CD14-positive monocyte (primary cell): Measurements from ENCODE around the gene CHMP2A. TPM values are rescaled to one million over a fixed set of nuclear protein-coding genes. Genes with fewer than 3 reads are reported as not detected.

Experiments
- DNase-seq, 3 donors: peaks; one replicate each; pipeline ENCODE4 v3.0.0-alpha.2; 2011 to 2022
- H2AFZ ChIP-seq: 2 replicates; pipeline ENCODE4 v1.6.0; 2012; ENCODE audit warnings: mild to moderate bottlenecking, low read depth, low read length, inconsistent platforms; ENCODE audit not compliant: insufficient read depth, poor library complexity, severe bottlenecking
- H3K27ac ChIP-seq, 2 donors: 1 replicate in 1 of 2; 2 replicates in 1 of 2; pipeline ENCODE4 v1.5.1; 2012 to 2013; ENCODE audit warnings: low read length in 2 of 2, control low read depth in 1 of 2, inconsistent platforms in 1 of 2, low read depth in 1 of 2, mild to moderate bottlenecking in 1 of 2
- H3K27me3 ChIP-seq, 2 donors: one replicate each; pipeline versions ENCODE4 v1.6.0 to v1.6.1; 2011 to 2013; ENCODE audit warnings: low read length in 2 of 2; ENCODE audit not compliant: control insufficient read depth in 2 of 2, insufficient read depth in 2 of 2
- H3K36me3 ChIP-seq, 2 donors: replicated peaks in 1 of 2; 1 replicate in 1 of 2; 2 replicates in 1 of 2; pipeline versions ENCODE4 v1.5.1 to v1.6.1; 2012 to 2013; ENCODE audit warnings: low read length in 2 of 2, control low read depth in 1 of 2, inconsistent platforms in 1 of 2, mild to moderate bottlenecking in 1 of 2; ENCODE audit not compliant: insufficient read depth in 2 of 2, control insufficient read depth in 1 of 2
- H3K4me1 ChIP-seq, 2 donors: 1 replicate in 1 of 2; 2 replicates in 1 of 2; pipeline versions ENCODE4 v1.5.1 to v1.6.1; 2012 to 2013; ENCODE audit warnings: low read length in 2 of 2, control low read depth in 1 of 2, inconsistent platforms in 1 of 2, mild to moderate bottlenecking in 1 of 2, moderate library complexity in 1 of 2; ENCODE audit not compliant: insufficient read depth in 2 of 2, control insufficient read depth in 1 of 2
- H3K4me2 ChIP-seq: replicated peaks from 2 replicates; pipeline ENCODE3; 2012; ENCODE audit warnings: low read length, moderate library complexity, mild to moderate bottlenecking; ENCODE audit not compliant: poor library complexity, severe bottlenecking; ENCODE audit errors: extremely low read depth
- H3K4me3 ChIP-seq, 3 experiments: fragments of 200-600 bp in 1 of 3; sonication (generic) in 1 of 3; replicated peaks in 1 of 3; 1 replicate in 2 of 3; 2 replicates in 1 of 3; pipeline ENCODE4 v1.5.1; 2011 to 2013; ENCODE audit warnings: low read length in 3 of 3, mild to moderate bottlenecking in 3 of 3, control low read depth in 2 of 3, low read depth in 2 of 3, inconsistent platforms in 1 of 3, moderate library complexity in 1 of 3
- H3K79me2 ChIP-seq: 2 replicates; pipeline ENCODE4 v1.6.0; 2012; ENCODE audit warnings: mild to moderate bottlenecking, control low read depth, inconsistent platforms, low read length, moderate library complexity; ENCODE audit not compliant: insufficient read depth
- H3K9ac ChIP-seq: 2 replicates; pipeline ENCODE4 v1.6.0; 2017; ENCODE audit warnings: low read length, mild to moderate bottlenecking; ENCODE audit not compliant: insufficient read depth, poor library complexity, severe bottlenecking
- H3K9me3 ChIP-seq, 2 donors: replicated peaks in 1 of 2; 1 replicate in 1 of 2; 2 replicates in 1 of 2; pipeline versions ENCODE4 v1.5.1 to v1.6.1; 2012 to 2013; ENCODE audit warnings: low read length in 2 of 2, control low read depth in 1 of 2; ENCODE audit not compliant: control insufficient read depth in 1 of 2, insufficient read depth in 1 of 2
- H4K20me1 ChIP-seq: 2 replicates; pipeline ENCODE4 v1.6.0; 2012; ENCODE audit warnings: mild to moderate bottlenecking, low read length, control low read depth, moderate library complexity; ENCODE audit not compliant: insufficient read depth
- H3K27ac Mint-ChIP-seq, 7 donors: one replicate each; pipeline ENCODE4 v1.8.0; 2020; ENCODE audit warnings: mild to moderate bottlenecking in 7 of 7, mixed read lengths in 7 of 7, moderate library complexity in 6 of 7, inconsistent platforms in 2 of 7
- H3K27me3 Mint-ChIP-seq, 3 donors: one replicate each; pipeline ENCODE4 v1.8.0; 2021 to 2022; ENCODE audit warnings: low read depth in 3 of 3, mild to moderate bottlenecking in 3 of 3, mixed read lengths in 3 of 3, moderate library complexity in 3 of 3, inconsistent platforms in 1 of 3
- H3K36me3 Mint-ChIP-seq, 2 donors: one replicate each; pipeline ENCODE4 v1.8.0; 2020; ENCODE audit warnings: mixed read lengths in 2 of 2, inconsistent platforms in 1 of 2, mild to moderate bottlenecking in 1 of 2
- H3K4me1 Mint-ChIP-seq: one replicate; pipeline ENCODE4 v1.8.0; 2020; ENCODE audit warnings: mild to moderate bottlenecking, mixed read lengths
- H3K4me3 Mint-ChIP-seq, 2 donors: one replicate each; pipeline ENCODE4 v1.8.0; 2020; ENCODE audit warnings: mild to moderate bottlenecking in 2 of 2, mixed read lengths in 2 of 2, moderate library complexity in 1 of 2
- H3K9me3 Mint-ChIP-seq, 7 donors: one replicate each; pipeline ENCODE4 v1.8.0; 2020 to 2022; ENCODE audit warnings: mixed read lengths in 7 of 7, mild to moderate bottlenecking in 6 of 7, moderate library complexity in 6 of 7, inconsistent platforms in 2 of 7
- WGBS: methylation state at CpG from one replicate; pipeline ENCODE4 v1.1.5; 2013; ENCODE audit warnings: missing lambda C conversion rate; ENCODE audit not compliant: insufficient coverage; 5-methylcytosine and 5-hydroxymethylcytosine counted together
- intact Hi-C, 2 donors: fragments of 100-400 bp; cut with micrococcal nuclease; formaldehyde crosslinking; loops; one replicate each; pipeline versions ENCODE4 v1.15.0 to v1.15.1; 2023
- polyA plus RNA-seq, 3 donors: library from polyadenylated mRNA; depleted of rRNA in 1 of 3; unstranded in 2 of 3; stranded (reverse) in 1 of 3; fragments of 300-500 nt in 2 of 3; fragments of >200 nt in 1 of 3; fragmentation: Illumina TruSeq in 2 of 3; gene quantifications; 1 replicate in 2 of 3; 2 replicates in 1 of 3; pipeline ENCODE4 v1.2.3, GENCODE V29; 2012 to 2021
- TF ChIP-seq, protein P1 (sequence below): fragments of 200-600 bp; IDR thresholded peaks from one replicate; pipeline ENCODE4 v1.8.0; 2022; ENCODE audit warnings: antibody characterized with exemption, mild to moderate bottlenecking

The CHMP2A gene
- polyA plus RNA-seq, 3 donors: 228 to 323 (median 290) TPM

- Mint-ChIP-seq H3K9me3 (peaks cover 0 to 3% (median 0%) of the 10 kb centered on the region in 7 donors), H3K36me3 (peaks cover 19 to 46% of the 10 kb centered on the region in 2 donors), H3K27ac (no peak overlapping the region), H3K4me3 (no peak overlapping the region), H3K27me3 (peaks cover 2 to 13% (median 3%) of the 10 kb centered on the region in 3 donors), H3K4me1 (peaks cover 20% of the 10 kb centered on the region)
- no peak for DNase-seq
- Histone ChIP-seq H3K9ac (no peak overlapping the region), H3K27me3 (peaks cover under 1 to 2% of the 10 kb centered on the region in 2 donors), H4K20me1 (no peaks in the 10 kb centered on the region), H3K79me2 (peaks cover 15% of the 10 kb centered on the region), H3K27ac (no peak overlapping the region), H2AFZ (no peak overlapping the region), H3K4me1 (peaks cover 20 to 24% of the 10 kb centered on the region in 2 donors), H3K9me3 (no peaks in the 10 kb centered on the region), H3K36me3 (peaks cover 9 to 31% of the 10 kb centered on the region in 2 donors), H3K4me3 (no peak overlapping the region), H3K4me2 (no peak overlapping the region)
- TF ChIP-seq, protein P1, sequence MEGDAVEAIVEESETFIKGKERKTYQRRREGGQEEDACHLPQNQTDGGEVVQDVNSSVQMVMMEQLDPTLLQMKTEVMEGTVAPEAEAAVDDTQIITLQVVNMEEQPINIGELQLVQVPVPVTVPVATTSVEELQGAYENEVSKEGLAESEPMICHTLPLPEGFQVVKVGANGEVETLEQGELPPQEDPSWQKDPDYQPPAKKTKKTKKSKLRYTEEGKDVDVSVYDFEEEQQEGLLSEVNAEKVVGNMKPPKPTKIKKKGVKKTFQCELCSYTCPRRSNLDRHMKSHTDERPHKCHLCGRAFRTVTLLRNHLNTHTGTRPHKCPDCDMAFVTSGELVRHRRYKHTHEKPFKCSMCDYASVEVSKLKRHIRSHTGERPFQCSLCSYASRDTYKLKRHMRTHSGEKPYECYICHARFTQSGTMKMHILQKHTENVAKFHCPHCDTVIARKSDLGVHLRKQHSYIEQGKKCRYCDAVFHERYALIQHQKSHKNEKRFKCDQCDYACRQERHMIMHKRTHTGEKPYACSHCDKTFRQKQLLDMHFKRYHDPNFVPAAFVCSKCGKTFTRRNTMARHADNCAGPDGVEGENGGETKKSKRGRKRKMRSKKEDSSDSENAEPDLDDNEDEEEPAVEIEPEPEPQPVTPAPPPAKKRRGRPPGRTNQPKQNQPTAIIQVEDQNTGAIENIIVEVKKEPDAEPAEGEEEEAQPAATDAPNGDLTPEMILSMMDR: no peak
- 100% methylated on average over 1 of the region's 6 CpGs for WGBS
- intact Hi-C loops: no loop called here
Observed at GRCh38 chr19:58569191-58569942, 14.5 kb upstream of the CHMP2A start.

DNA sequence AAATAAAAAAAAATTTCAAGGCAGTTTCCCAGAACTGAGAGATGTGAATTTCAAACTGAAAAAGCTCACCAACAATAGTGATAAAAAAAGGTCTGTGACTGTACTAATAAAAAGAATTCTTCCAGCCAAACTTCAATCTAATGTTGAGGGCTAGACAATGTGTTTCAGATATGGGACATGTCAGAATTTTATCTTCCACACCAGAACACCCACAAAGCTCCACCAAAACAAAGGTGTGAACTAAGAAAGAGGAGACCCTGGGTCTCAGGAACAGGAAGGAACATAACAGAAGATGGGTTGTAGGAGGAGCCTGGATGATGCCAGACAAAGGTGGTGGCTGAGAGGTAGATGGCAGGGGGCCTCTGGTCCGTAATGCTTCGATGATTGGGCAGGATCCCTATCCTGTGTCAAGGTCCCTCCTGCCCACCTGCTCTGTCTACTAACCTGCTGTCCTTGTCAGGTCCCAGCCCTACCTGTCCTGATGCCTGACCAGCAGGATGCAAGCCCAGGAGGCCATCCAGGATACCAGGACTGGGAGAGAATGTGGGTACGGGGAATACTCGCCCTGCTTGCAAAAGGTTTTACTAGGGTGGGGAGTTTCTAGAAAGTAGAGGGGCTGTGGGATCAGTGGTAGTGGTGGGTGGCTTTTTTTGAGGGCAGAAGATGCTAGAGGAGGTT lies 13.7 kb upstream of the CHMP2A start:
- Histone ChIP-seq H3K27me3 (peaks cover 8 to 10% of the 10 kb centered on the region in 2 donors), H2AFZ (no peak overlapping the region), H3K27ac (no peak overlapping the region), H3K36me3 (peaks cover 9 to 31% of the 10 kb centered on the region in 2 donors), H3K9ac (no peak overlapping the region), H3K4me3 (no peak overlapping the region), H3K4me2 (no peak overlapping the region), H3K4me1 (peaks cover 13 to 17% of the 10 kb centered on the region in 2 donors), H4K20me1 (peaks cover 4% of the 10 kb centered on the region), H3K79me2 (peaks cover 15% of the 10 kb centered on the region), H3K9me3 (peaks cover 0 to 4% of the 10 kb centered on the region in 2 donors)
- Mint-ChIP-seq H3K36me3 (peaks cover 23 to 46% of the 10 kb centered on the region in 2 donors), H3K27ac (no peak overlapping the region), H3K27me3 (peaks cover 10 to 20% (median 11%) of the 10 kb centered on the region in 3 donors), H3K4me1 (peaks cover 17% of the 10 kb centered on the region), H3K4me3 (no peak overlapping the region), H3K9me3 (peaks cover 0 to 5% (median 2%) of the 10 kb centered on the region in 7 donors)
- intact Hi-C loops: no loop called here
- TF ChIP-seq, protein P1: no peak
- no peak for DNase-seq
- WGBS: 88% methylated on average over 4 of the region's 4 CpGs
